Measurements from ENCODE around the gene OR2T6. TPM values are rescaled to one million over a fixed set of nuclear protein-coding genes. Genes with fewer than 3 reads are reported as not detected.

OR2T6 gene, protein sequence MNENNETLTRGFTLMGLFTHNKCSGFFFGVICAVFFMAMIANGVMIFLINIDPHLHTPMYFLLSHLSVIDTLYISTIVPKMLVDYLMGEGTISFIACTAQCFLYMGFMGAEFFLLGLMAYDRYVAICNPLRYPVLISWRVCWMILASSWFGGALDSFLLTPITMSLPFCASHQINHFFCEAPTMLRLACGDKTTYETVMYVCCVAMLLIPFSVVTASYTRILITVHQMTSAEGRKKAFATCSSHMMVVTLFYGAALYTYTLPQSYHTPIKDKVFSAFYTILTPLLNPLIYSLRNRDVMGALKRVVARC
- total RNA-seq (not detected), polyA plus RNA-seq (not detected)
- long read RNA-seq, donor 1 = 0 reads
- long read RNA-seq, donor 2 = 0 reads

GRCh38 chr1:248375446-248375845, at the start of gene OR2T6:
Gene OR2T6 (plus strand): TSS chr1:248375746. CDS start chr1:248387609, 11,863 bp downstream.
- TF ChIP-seq, protein P1, sequence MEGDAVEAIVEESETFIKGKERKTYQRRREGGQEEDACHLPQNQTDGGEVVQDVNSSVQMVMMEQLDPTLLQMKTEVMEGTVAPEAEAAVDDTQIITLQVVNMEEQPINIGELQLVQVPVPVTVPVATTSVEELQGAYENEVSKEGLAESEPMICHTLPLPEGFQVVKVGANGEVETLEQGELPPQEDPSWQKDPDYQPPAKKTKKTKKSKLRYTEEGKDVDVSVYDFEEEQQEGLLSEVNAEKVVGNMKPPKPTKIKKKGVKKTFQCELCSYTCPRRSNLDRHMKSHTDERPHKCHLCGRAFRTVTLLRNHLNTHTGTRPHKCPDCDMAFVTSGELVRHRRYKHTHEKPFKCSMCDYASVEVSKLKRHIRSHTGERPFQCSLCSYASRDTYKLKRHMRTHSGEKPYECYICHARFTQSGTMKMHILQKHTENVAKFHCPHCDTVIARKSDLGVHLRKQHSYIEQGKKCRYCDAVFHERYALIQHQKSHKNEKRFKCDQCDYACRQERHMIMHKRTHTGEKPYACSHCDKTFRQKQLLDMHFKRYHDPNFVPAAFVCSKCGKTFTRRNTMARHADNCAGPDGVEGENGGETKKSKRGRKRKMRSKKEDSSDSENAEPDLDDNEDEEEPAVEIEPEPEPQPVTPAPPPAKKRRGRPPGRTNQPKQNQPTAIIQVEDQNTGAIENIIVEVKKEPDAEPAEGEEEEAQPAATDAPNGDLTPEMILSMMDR (IDR thresholded peaks at IDR 0.05) = no peak
- DNase-seq (no peak), ATAC-seq (no peak)
- no peak within 1 kb of the TSS for H3K4me3 ChIP-seq
- no peaks in the 10 kb centered on the region for H3K36me3 ChIP-seq (ENCODE audit: insufficient read depth in 1 of 2, low read depth in 1 of 2)
- intact Hi-C loops (cut with DNase I) = no loop called here
- no peaks in the 10 kb centered on the region for H3K4me1 ChIP-seq
- H3K9me3 ChIP-seq = peaks cover 4% of the 10 kb centered on the region
- H3K27me3 ChIP-seq (ENCODE audit: insufficient read depth in 3 of 3, low read length in 2 of 3) = no peaks in the 10 kb centered on the region
- no peak within 1 kb of the TSS for H3K27ac ChIP-seq

- TF ChIP-seq, protein P1 (IDR thresholded peaks at IDR 0.05) = no peak
- H3K27me3 ChIP-seq (ENCODE audit: insufficient read depth in 3 of 3, low read length in 2 of 3) = no peaks in the 10 kb centered on the region
- WGBS, 3 donors = 37 to 45% (median 41%) methylated on average over 3 of the region's 3 CpGs
- H3K9me3 ChIP-seq = no peaks in the 10 kb centered on the region
- H3K4me3 ChIP-seq = no peak overlapping the region
- no peak overlapping the region for H3K27ac ChIP-seq
- intact Hi-C loops (cut with DNase I) = no loop called here
- H3K4me1 ChIP-seq = no peaks in the 10 kb centered on the region
- ATAC-seq (no peak), DNase-seq (no peak)
- no peaks in the 10 kb centered on the region for H3K36me3 ChIP-seq (ENCODE audit: insufficient read depth in 1 of 2, low read depth in 1 of 2)
Measured at GRCh38 chr1:248343451-248343850, 32.1 kb upstream of the OR2T6 start.

DNA sequence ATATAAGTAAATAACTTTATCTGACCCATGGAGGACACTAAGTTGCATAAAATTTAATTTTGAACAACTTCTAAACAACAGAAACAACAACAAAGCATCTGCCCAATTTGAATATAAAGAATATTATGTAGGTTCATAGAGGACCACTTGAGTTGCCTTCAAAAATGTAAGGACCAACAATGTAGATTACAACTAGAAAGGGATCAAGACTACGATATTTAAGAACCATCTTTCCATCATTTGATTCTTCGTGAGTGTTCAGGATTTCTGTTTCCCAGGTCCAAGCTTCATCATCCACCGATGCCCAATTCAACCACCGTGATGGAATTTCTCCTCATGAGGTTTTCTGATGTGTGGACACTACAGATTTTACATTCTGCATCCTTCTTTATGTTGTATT, 27.1 kb upstream of the OR2T6 start, which contains the start of gene OR14C36:
OR14C36 (plus strand) TSS at position 301 of the 400 bp plus-strand sequence; CDS start at position 301, 0 bp downstream.
- no peaks in the 10 kb centered on the region for H3K27me3 ChIP-seq (ENCODE audit: insufficient read depth in 3 of 3, low read length in 2 of 3)
- TF ChIP-seq, protein P1 (IDR thresholded peaks at IDR 0.05) = no peak
- no peak within 1 kb of the TSS for H3K4me3 ChIP-seq
- no peak for DNase-seq
- intact Hi-C loops (cut with DNase I) = no loop called here
- no peaks in the 10 kb centered on the region for H3K9me3 ChIP-seq
- no peak within 1 kb of the TSS for H3K27ac ChIP-seq
- ATAC-seq = no peak
- no peaks in the 10 kb centered on the region for H3K36me3 ChIP-seq (ENCODE audit: insufficient read depth in 1 of 2, low read depth in 1 of 2)
- WGBS, 3 donors = 58 to 83% (median 72%) methylated on average over 4 of the region's 4 CpGs
- no peaks in the 10 kb centered on the region for H3K4me1 ChIP-seq

- DNase-seq = no peak
- TF ChIP-seq, protein P1 (IDR thresholded peaks at IDR 0.05) = no peak
Measured at GRCh38 chr1:248359415-248359814, 16.1 kb upstream of the OR2T6 start.

More at GRCh38 chr1:248359415-248359814, 16.1 kb upstream of the OR2T6 start:
- intact Hi-C loops (cut with DNase I) = no loop called here
- H3K27me3 ChIP-seq (ENCODE audit: insufficient read depth in 3 of 3, low read length in 2 of 3) = no peaks in the 10 kb centered on the region
- ATAC-seq = no peak
- H3K4me3 ChIP-seq = no peak overlapping the region
- 73 to 76% (median 75%) methylated on average over 3 of the region's 3 CpGs for WGBS, 3 donors
- H3K27ac ChIP-seq = no peak overlapping the region
- H3K9me3 ChIP-seq = peaks cover 2% of the 10 kb centered on the region
- no peaks in the 10 kb centered on the region for H3K4me1 ChIP-seq
- H3K36me3 ChIP-seq (ENCODE audit: insufficient read depth in 1 of 2, low read depth in 1 of 2) = no peaks in the 10 kb centered on the region
